Type B pancreatic cell (in vitro differentiated cells): ENCODE measurements around the gene HMGB1. TPM values are rescaled to one million over a fixed set of nuclear protein-coding genes. Genes with fewer than 3 reads are reported as not detected.

Experiments
- DNase-seq: peaks from one replicate; pipeline ENCODE4 v3.0.0; 2021; ENCODE audit warnings: mixed read lengths; ENCODE audit not compliant: unreplicated experiment; ENCODE audit errors: extremely low spot score
- H3K27ac Mint-ChIP-seq: 2 replicates; pipeline ENCODE4 v1.8.0; 2021; ENCODE audit warnings: mild to moderate bottlenecking, mixed read lengths
- H3K27me3 Mint-ChIP-seq: 2 replicates; pipeline ENCODE4 v1.8.0; 2021; ENCODE audit warnings: mixed read lengths
- H3K36me3 Mint-ChIP-seq: 2 replicates; pipeline ENCODE4 v1.8.0; 2021; ENCODE audit warnings: mixed read lengths
- H3K4me1 Mint-ChIP-seq: one replicate; pipeline ENCODE4 v1.8.0; 2021; ENCODE audit warnings: mixed read lengths; ENCODE audit not compliant: unreplicated experiment
- H3K4me3 Mint-ChIP-seq: 2 replicates; pipeline ENCODE4 v1.8.0; 2021; ENCODE audit warnings: mild to moderate bottlenecking, mixed read lengths
- H3K9me3 Mint-ChIP-seq: 2 replicates; pipeline ENCODE4 v1.8.0; 2021; ENCODE audit warnings: mixed read lengths
- total RNA-seq: library from RNA; stranded (reverse); gene quantifications from 2 replicates; pipeline ENCODE4 v1.2.1, GENCODE V29; 2021; ENCODE audit warnings: low replicate concordance
- TF ChIP-seq, protein P1 (sequence below): fragments of 200-600 bp; sonication (generic); conservative IDR thresholded peaks from 2 replicates; pipeline ENCODE4 v1.5.0; 2021; ENCODE audit warnings: antibody characterized with exemption, mild to moderate bottlenecking

The HMGB1 gene
- total RNA-seq, 1 donor from 2014 or later: 576 TPM

GRCh38 chr13:30502237-30502636 lies 36.5 kb upstream of the HMGB1 start:
- H3K4me1 Mint-ChIP-seq: no peaks in the 10 kb centered on the region
- DNase-seq: no peak
- H3K9me3 Mint-ChIP-seq: no peaks in the 10 kb centered on the region
- no peak overlapping the region for H3K4me3 Mint-ChIP-seq
- TF ChIP-seq, protein P1, sequence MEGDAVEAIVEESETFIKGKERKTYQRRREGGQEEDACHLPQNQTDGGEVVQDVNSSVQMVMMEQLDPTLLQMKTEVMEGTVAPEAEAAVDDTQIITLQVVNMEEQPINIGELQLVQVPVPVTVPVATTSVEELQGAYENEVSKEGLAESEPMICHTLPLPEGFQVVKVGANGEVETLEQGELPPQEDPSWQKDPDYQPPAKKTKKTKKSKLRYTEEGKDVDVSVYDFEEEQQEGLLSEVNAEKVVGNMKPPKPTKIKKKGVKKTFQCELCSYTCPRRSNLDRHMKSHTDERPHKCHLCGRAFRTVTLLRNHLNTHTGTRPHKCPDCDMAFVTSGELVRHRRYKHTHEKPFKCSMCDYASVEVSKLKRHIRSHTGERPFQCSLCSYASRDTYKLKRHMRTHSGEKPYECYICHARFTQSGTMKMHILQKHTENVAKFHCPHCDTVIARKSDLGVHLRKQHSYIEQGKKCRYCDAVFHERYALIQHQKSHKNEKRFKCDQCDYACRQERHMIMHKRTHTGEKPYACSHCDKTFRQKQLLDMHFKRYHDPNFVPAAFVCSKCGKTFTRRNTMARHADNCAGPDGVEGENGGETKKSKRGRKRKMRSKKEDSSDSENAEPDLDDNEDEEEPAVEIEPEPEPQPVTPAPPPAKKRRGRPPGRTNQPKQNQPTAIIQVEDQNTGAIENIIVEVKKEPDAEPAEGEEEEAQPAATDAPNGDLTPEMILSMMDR: no peak
- peaks cover 3% of the 10 kb centered on the region for H3K36me3 Mint-ChIP-seq
- H3K27ac Mint-ChIP-seq: no peak overlapping the region
- no peaks in the 10 kb centered on the region for H3K27me3 Mint-ChIP-seq

DNA sequence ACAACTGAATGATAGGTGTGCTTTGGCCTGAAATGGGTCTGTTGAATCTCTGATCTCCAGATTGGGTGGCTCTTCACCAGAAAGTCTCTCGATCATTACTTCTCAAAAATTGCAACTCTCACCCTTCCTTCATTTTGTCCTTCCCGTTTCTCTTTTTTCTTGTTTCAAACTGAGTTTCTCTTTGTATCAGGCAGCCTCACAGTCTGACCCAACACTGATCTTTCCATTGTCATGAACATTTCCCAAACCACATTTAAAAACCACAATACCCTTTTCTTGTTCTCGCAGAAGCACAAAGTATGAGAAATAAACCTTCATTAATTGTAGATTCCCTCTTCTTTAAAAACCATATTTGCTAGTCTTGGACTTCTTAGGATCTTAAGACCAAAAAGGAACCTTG lies 33.6 kb upstream of the HMGB1 start:
- no peaks in the 10 kb centered on the region for H3K27me3 Mint-ChIP-seq
- no peaks in the 10 kb centered on the region for H3K36me3 Mint-ChIP-seq
- DNase-seq: no peak
- H3K4me3 Mint-ChIP-seq: no peak overlapping the region
- H3K27ac Mint-ChIP-seq: no peak overlapping the region
- H3K4me1 Mint-ChIP-seq: no peaks in the 10 kb centered on the region
- TF ChIP-seq, protein P1: no peak
- H3K9me3 Mint-ChIP-seq: no peaks in the 10 kb centered on the region

DNA sequence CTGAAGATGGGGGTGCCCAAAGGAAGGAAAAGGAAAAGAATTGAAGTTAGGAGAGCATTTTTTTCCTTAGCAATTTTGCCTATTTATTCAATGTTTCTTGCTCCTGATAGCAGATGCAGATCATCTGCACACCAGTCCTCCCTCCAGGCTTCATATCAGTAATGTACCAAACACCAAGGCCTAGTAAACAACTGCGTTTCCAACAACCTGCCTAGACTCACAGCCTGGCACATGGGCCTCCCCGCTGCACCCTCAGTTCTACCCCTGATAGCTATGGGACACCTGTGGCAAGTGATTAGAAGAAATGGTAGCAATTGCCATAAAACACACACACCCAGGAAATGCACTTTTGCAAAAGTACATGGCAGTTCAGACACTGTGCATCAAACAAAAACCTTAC lies 30.4 kb upstream of the HMGB1 start:
- Mint-ChIP-seq H3K4me1 (no peaks in the 10 kb centered on the region), H3K27me3 (no peaks in the 10 kb centered on the region), H3K4me3 (no peak overlapping the region), H3K9me3 (no peaks in the 10 kb centered on the region), H3K36me3 (no peaks in the 10 kb centered on the region), H3K27ac (no peak overlapping the region)
- DNase-seq: no peak
- TF ChIP-seq, protein P1: no peak

- Mint-ChIP-seq H3K4me1 (no peaks in the 10 kb centered on the region), H3K27me3 (no peaks in the 10 kb centered on the region), H3K36me3 (no peaks in the 10 kb centered on the region), H3K27ac (no peak overlapping the region), H3K4me3 (no peak overlapping the region), H3K9me3 (no peaks in the 10 kb centered on the region)
- DNase-seq: no peak
- TF ChIP-seq, protein P1: no peak
Observed at GRCh38 chr13:30495746-30496145, 30.0 kb upstream of the HMGB1 start.

DNA sequence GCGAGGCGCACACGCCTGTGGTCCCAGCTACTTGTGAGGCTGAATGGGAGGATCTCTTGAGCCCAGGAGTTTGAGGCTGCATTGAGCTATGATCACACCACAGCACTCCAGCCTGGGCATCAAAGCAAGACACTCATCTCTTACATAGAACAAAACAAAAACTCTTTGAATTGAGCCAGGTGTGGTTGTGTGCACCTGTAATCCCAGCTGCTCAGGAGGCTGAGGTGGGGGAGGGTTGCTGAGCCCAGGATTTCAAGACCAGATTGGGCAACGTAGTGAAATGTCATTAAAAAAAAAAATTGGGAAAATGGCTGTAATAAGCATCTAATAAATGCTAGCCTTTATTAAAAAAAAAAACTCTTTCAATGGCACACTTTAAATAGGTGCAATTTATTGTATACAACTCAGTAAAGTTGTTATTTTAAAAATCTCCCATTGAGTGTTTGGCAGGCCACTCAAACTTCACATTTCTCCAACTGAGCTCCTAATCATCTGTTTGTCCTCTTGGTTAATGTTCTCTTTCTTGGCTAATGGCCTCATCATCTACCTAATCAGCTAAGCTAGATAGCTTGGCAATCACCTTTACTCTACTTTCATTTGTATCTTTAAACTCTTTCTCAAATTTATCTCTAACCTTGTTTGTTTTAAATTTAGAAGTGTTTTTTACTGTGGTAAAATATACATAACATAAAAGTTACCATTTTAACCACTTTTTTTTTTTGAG lies 28.1 kb upstream of the HMGB1 start:
- H3K27ac Mint-ChIP-seq: no peak overlapping the region
- H3K36me3 Mint-ChIP-seq: no peaks in the 10 kb centered on the region
- no peak for DNase-seq
- no peaks in the 10 kb centered on the region for H3K27me3 Mint-ChIP-seq
- TF ChIP-seq, protein P1: no peak
- no peaks in the 10 kb centered on the region for H3K9me3 Mint-ChIP-seq
- H3K4me1 Mint-ChIP-seq: no peaks in the 10 kb centered on the region
- H3K4me3 Mint-ChIP-seq: no peak overlapping the region
